ENCODE results near the gene LTV1.

LTV1 gene

DNA sequence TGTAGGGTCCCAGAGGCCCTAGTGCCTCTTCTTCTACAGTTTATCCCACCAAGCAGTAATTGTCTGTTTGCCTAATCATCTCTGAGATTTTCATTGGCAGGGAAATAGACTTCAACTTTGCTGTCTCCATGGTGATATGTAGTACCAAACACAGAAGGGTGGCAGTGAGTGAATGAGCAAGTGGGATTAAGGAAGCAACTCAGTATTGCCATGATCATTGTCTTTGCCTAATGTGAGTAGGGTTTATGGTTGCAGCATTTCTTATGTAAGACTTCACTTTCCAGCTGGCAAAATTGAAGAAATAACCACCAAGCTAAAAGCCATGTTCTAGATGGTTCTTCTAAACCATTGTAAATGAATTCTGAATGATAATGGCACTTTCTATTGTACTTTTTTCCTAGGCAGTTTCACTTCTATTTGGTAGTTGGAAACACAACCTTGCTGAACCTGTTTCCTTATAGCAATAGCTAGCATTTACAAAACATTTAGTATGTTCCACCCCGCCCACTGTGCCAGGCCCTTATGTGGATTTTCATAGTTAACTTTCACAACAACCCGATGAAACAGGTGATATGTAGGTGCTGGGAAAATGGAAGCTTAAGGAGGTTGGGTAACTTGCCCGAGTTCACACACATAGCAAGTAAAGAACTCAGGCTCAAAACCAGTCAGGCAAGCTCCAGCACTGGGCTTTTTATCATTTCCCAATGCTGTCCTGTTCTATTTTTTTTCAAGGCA lies 53.2 kb downstream of the LTV1 start:
- peak in 2 of 3 experiments; percentile 16 to 64 for DNase-seq

DNA sequence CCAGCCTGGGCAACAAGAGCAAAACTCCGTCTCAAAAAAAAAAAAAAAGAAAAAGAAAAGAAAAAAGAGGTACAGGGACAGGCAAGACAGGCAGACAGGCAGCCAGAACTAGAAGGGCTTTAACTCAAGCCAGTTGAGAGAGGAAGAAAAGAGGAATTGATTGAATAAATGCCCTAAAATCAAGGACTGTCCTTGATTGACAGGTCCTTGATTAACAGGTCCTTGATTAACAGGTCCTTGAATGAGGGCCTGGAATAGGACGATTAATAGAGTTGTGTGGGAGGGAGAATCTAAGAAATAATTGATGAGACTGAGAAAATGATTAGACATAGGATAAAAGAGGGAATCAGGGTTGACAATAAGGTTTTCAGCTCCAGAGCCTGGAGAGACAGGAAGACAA lies 57.2 kb downstream of the LTV1 start:
- no peak for DNase-seq

DNA sequence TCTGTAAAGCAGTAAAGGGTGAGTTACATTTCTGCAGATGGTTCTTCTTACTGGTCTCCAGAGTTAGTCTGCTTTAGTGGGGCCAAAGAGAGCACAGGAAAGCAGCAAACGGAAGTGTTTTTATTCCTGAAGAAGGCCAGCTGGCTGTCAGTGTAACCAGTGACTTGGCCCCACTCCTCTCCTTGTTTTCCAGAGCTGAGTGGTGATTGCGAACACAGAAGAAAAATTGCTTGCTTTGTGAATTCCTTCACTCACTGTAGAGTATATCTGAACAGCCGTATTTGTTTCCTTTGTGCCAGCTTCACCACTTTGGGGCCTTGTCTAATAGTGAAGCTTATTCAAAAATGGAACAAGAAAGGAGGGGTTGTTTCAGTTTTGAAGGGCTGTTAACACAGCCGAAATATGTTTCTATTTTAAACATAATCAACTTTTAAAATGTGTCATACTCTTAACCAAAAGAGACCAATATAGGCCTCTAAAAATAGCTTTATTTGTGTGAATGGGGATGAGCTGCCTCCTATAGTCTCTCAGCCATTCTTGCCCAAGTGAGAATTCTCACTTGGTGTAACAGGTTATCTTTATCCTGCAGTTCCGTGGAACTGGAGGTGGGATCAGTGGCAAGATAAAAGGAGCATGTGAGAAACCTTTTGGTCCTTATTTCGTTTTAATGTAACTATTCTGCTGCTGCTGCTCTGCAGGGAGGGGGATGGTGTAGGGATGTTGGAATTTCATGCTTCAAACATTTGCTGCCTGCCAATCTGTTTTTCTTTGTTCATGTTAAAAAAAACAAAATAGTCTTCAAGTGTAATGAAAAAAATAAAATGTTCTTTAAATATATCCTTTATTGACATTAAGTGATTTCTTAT lies 59.0 kb downstream of the LTV1 start:
- no peak for DNase-seq

DNA sequence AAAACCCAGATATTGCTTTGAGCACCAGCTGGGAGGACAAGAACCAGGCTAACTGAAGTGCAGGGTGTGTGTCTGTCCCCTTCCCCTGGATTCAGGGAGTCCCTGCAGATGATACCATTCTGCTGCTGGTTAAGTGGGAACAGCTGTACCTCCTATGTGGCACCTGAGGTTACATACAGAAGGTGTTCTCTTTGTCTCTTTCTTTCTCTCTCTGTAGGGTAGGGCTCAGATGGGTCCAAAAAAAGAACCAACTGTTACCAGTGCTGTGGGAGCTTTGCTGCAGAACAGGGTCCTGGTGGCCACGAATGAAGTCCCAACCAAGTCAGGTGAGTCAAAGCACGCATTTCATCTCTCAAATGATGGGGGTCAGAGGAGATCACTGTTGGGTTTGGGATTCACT lies 59.7 kb downstream of the LTV1 start:
- DNase-seq = no peak

DNA sequence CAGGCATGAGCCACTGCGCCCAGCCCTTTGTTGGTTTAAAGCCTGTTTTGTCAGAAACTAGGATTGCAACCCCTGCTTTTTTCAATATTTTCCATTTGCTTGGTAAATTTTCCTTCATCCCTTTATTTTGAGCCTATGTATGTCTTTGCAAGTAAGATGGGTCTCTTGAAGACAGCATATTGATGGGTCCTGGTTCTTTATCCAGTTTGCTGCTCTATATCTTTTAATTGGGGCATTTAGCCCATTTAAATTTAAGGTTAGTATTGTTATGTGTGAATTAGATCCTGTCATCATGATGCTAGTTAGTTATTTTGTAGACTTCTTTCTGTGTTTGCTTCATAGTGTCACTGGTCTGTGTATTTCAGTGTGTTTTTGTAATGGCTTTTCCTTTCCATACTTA lies 67.9 kb downstream of the LTV1 start:
- DNase-seq = no peak

DNA sequence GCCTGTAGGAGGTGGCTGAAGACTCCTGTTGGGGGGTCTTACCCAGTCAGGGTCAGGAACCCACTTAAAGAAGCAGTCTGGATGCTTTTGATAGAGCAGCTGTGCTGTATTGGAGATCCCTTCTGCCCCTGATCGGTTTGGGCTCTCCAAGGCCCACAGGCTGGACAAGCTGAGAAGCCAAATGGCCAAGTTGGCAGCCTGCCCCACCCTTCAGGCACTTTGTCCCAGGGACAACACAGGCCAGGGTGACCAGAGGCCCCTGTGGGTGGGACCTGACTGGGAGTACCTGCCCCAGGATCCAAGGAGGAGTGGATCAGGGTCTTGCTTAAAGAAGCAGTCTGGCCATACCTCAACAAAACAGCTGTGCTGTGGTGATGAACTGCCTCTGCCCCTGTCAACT lies 69.5 kb downstream of the LTV1 start:
- DNase-seq = no peak
